ENCODE data around the gene PPM1D.

Gene PPM1D

DNA sequence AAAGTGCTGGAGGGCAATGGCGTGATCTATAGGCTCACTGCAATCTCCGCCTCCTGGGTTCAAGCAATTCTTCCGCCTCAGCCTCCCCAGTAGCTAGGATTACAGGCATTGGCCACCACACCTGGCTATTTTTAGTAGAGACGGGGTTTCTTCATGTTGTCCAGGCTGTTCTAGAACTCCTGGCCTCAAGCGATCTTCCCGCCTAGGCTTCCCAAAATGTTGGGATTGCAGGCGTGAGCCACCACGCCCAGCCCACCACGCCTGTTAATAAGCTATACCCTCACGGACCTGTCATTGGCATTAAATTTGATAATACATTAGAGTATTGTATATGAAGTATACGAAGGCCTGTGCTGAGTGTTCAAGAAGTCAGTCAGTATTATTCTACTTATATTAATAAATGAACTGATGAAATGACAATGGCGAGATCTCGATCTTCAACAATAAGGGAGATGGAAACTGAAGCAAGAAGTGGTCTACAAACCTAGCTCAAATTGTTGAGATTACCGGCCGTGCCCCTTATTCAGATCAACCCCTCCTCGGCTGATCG is 76.8 kb downstream of the PPM1D start:
- no peak for DNase-seq

- DNase-seq: peak; percentile 99
Observed at GRCh38 chr17:60677308-60678117, 77.5 kb downstream of the PPM1D start, which contains the start of gene BCAS3. Gene BCAS3 (plus strand): TSS chr17:60677851.

GRCh38 chr17:60678118-60678444 is 78.1 kb downstream of the PPM1D start:
- DNase-seq: peak; percentile 41

DNA sequence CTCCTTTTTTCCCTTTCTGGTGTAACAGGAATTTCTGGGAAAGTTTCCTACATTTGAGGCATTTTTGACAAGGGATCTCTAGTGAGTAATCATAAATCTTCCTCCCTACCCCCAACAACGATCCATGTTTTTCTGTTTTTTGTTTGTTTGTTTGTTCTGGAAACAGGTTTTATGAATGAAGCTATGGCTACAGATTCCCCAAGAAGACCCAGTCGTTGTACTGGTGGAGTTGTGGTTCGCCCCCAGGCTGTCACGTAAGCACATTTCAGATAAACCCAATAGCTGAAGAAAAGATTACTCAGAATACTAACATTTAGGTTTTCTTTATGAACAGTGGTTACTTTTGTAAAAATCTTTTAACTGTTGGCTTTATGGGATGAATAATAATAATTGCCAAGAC is 79.3 kb downstream of the PPM1D start:
- DNase-seq: no peak

DNA sequence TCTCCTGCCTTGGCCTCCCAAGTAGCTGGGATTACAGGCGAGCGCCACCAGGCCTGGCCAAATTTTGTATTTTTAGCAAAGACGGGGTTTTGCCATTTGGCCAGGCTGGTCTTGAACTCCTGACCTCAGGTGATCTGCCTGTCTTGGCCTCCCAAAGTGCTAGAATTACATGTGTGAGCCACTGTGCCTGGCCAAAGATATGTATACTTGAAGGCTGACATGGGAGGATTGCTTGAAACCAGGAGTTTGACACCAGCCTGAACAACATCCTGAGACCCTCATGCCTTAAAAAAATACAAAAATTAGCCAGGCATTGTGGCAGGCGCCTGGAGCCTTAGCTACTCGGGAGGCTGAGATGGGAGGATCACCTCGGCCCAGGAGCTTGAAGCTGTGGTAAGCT is 80.8 kb downstream of the PPM1D start:
- no peak for DNase-seq

- no peak for DNase-seq
Observed at GRCh38 chr17:60685437-60685836, 85.4 kb downstream of the PPM1D start.

- no peak for DNase-seq
Observed at GRCh38 chr17:60695960-60696359, 96.0 kb downstream of the PPM1D start.

- DNase-seq: no peak
Observed at GRCh38 chr17:60699090-60699489, 99.1 kb downstream of the PPM1D start.

DNA sequence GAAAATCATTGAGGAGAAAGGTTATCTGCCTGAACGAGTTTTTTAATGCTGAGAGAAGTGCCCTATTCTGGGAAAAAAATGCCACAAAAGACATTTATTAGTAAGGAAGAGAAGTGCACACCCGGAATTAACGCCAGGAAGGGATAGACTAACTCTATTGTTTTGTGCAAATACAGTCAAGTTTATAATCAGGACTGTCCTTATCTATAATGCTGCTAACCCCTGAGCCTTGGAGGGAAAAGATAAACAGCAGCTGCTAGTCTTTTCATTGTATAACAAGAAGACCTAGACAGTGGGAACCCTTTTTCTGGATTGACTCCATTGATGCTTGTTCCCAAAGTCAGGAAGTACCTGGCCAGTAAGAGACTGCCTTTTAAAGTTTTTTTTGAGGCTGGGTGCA is 104.2 kb downstream of the PPM1D start:
- peak; percentile 14 for DNase-seq

DNA sequence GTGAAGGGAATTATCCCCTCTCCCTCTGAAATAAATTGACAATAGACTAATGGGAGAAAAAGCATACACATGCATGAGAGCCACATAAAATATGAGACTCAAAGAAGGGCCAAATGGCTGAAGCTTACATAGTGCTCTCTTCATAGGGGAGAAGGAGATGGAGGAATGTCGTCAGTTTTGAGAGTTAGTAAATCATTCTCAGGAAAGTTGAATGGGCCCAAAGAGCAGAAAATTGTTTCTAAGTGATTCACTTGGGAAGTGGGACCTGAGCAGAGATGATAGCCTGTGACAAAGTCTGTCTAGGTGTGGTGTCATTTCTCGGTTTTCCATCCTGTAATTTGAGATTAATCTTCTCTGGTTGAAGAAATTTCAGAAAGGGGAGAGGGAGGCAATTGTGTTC is 112.7 kb downstream of the PPM1D start:
- no peak for DNase-seq

DNA sequence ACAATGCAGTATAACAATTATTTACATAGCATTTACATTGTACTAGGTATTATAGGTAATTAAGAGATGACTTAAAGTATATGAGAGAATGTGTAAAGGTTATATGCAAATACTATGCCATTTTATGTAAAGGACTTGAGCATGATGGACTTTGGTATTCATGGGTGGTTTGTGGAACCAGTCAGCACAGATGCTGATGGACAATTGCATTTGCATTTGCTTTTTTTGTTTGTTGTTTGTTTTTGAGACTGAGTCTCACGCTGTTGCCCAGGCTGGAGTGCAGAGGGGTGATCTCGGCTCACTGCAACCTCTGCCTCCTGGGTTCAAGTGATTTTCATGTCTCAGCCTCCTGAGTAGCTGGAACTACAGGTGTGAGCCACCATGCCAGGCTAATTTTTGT is 113.6 kb downstream of the PPM1D start:
- no peak for DNase-seq

All from OCI-M1 (cell line).